Gastrocnemius medialis (tissue), 4 donors: ENCODE measurements around the gene ITGA5. TPM values are rescaled to one million over a fixed set of nuclear protein-coding genes. Genes with fewer than 3 reads are reported as not detected.

Source experiments
- ATAC-seq, 2 donors: fragments of 150-250 bp; one replicate each; pipeline ENCODE4 v1.9.1; 2016
- DNase-seq, 2 donors: peaks; one replicate each; pipeline ENCODE4 v3.0.0-alpha.2; 2019
- H3K27ac ChIP-seq, 4 donors: fragments of 200-600 bp; sonication (generic); 1 replicate in 1 of 4; 2 replicates in 3 of 4; pipeline ENCODE4 v1.5.1; 2016 to 2018; ENCODE audit warnings: mild to moderate bottlenecking in 2 of 4, moderate library complexity in 1 of 4
- H3K27me3 ChIP-seq, 3 donors: fragments of 200-600 bp; sonication (generic) in 2 of 3; 1 replicate in 1 of 3; 2 replicates in 2 of 3; pipeline versions ENCODE4 v1.5.1 to v1.6.0; 2016 to 2019; ENCODE audit warnings: mild to moderate bottlenecking in 1 of 3, moderate library complexity in 1 of 3
- H3K36me3 ChIP-seq, 2 donors: fragments of 200-600 bp; sonication (generic) in 1 of 2; one replicate each; pipeline ENCODE4 v1.5.1; 2017 to 2018
- H3K4me1 ChIP-seq, 2 donors: fragments of 200-600 bp; sonication (generic) in 1 of 2; one replicate each; pipeline ENCODE4 v1.5.1; 2016 to 2017; ENCODE audit warnings: mild to moderate bottlenecking in 2 of 2
- H3K4me3 ChIP-seq, 4 donors: fragments of 200-600 bp; sonication (generic) in 3 of 4; 1 replicate in 1 of 4; 2 replicates in 3 of 4; pipeline ENCODE4 v1.5.1; 2016 to 2019; ENCODE audit warnings: mild to moderate bottlenecking in 2 of 4
- H3K9me3 ChIP-seq, 3 donors: fragments of 200-600 bp; sonication (generic) in 2 of 3; 1 replicate in 1 of 3; 2 replicates in 2 of 3; pipeline ENCODE4 v1.5.1; 2016 to 2019
- CTCF ChIP-seq, 5 experiments: fragments of 450-650 bp in 3 of 5; fragments of 200-600 bp in 2 of 5; sonication (generic) in 2 of 5; IDR thresholded peaks in 4 of 5; conservative IDR thresholded peaks in 1 of 5; 1 replicate in 4 of 5; 2 replicates in 1 of 5; pipeline ENCODE4 v1.5.1; 2016 to 2019; ENCODE audit warnings: antibody characterized with exemption in 5 of 5, mild to moderate bottlenecking in 3 of 5, moderate library complexity in 3 of 5
- POLR2A ChIP-seq, 2 donors: fragments of 450-650 bp; IDR thresholded peaks; one replicate each; pipeline ENCODE4 v1.6.1; 2017; ENCODE audit warnings: antibody characterized with exemption in 2 of 2, mild to moderate bottlenecking in 2 of 2, moderate library complexity in 2 of 2
- in situ Hi-C, 4 donors: fragments of 200-750 bp; cut with MboI; loops; one replicate each; pipeline versions ENCODE4 v1.15.0 to v1.8.0; 2017; ENCODE audit warnings: low sequenced_read_pairs in 4 of 4
- intact Hi-C: fragments of 100-400 bp; cut with DNase I; formaldehyde crosslinking; loops from one replicate; pipeline ENCODE4 v1.15.1; 2023; ENCODE audit warnings: low total_unique reads
- total RNA-seq, 4 donors: library from RNA; depleted of rRNA; stranded (reverse); fragments of >200 nt; gene quantifications; one replicate each; pipeline versions ENCODE4 v1.1.0 to v1.2.3, GENCODE V29; 2016

The ITGA5 gene
- total RNA-seq, 4 donors from 2014 or later, result 26.5 to 34.1 (median 30.9) TPM

GRCh38 chr12:54358191-54358944 lies 60.7 kb downstream of the ITGA5 start:
- no peak for ATAC-seq
- no peak for TF ChIP-seq CTCF (IDR thresholded peaks at IDR 0.05 in 4 of 5, conservative IDR thresholded peaks at IDR 0.05 in 1 of 5)
- TF ChIP-seq POLR2A (IDR thresholded peaks at IDR 0.05), result no peak
- H3K27ac ChIP-seq, result peak overlapping the region; percentile 88 to 94 (median 89)
- no peak for DNase-seq
- no peaks in the 10 kb centered on the region for H3K9me3 ChIP-seq
- intact Hi-C loops (loop anchor here (2.0 to 10.0 kb wide), 4 partner anchors 70 to 1366 kb away; partner anchors contain the start of genes CBX5, CD63, HNRNPA1 and HOXC10), in situ Hi-C loops (loop anchor here (25.0 kb wide), 2 partner anchors 346 to 371 kb away; partner anchors contain the start of genes HOXC10 (in 2 of the 4), HOXC8 (in 2 of the 4) and HOXC9 (in 2 of the 4))
- no peaks in the 10 kb centered on the region for H3K27me3 ChIP-seq
- H3K4me1 ChIP-seq, result peaks cover 15 to 19% of the 10 kb centered on the region in 2 donors
- peak overlapping the region; percentile 69 to 86 (median 76) for H3K4me3 ChIP-seq
- no peaks in the 10 kb centered on the region for H3K36me3 ChIP-seq

GRCh38 chr12:54357506-54358190 lies 61.4 kb downstream of the ITGA5 start:
- ATAC-seq, result no peak
- peak overlapping the region in 1 of 4 donors; percentile 94 for H3K27ac ChIP-seq
- H3K4me3 ChIP-seq, result no peak overlapping the region
- DNase-seq, result no peak
- TF ChIP-seq POLR2A (IDR thresholded peaks at IDR 0.05) (no peak), CTCF (IDR thresholded peaks at IDR 0.05 in 4 of 5, conservative IDR thresholded peaks at IDR 0.05 in 1 of 5) (no peak)
- no peaks in the 10 kb centered on the region for H3K9me3 ChIP-seq
- intact Hi-C loops (loop anchor here (2.0 to 10.0 kb wide), 4 partner anchors 69 to 1367 kb away; partner anchors contain the start of genes CBX5, CD63, HNRNPA1 and HOXC10), in situ Hi-C loops (loop anchor here (25.0 kb wide), 2 partner anchors 345 to 370 kb away; partner anchors contain the start of genes HOXC10 (in 2 of the 4), HOXC8 (in 2 of the 4) and HOXC9 (in 2 of the 4))
- H3K27me3 ChIP-seq, result no peaks in the 10 kb centered on the region
- peaks cover 22 to 26% of the 10 kb centered on the region in 2 donors for H3K4me1 ChIP-seq
- H3K36me3 ChIP-seq, result no peaks in the 10 kb centered on the region

- no peak overlapping the region for H3K4me3 ChIP-seq
- in situ Hi-C loops, result loop anchor here (25.0 kb wide), 2 partner anchors 345 to 370 kb away; partner anchors contain the start of genes HOXC10 (in 2 of the 4), HOXC8 (in 2 of the 4) and HOXC9 (in 2 of the 4)
Measured at GRCh38 chr12:54356951-54357356, 62.1 kb downstream of the ITGA5 start.

More at GRCh38 chr12:54356951-54357356, 62.1 kb downstream of the ITGA5 start:
- intact Hi-C loops, result loop anchor here (10.0 kb wide), 1 partner anchor 1368 kb away; the partner anchor contains the start of genes CD63 and RDH5
- Histone ChIP-seq H3K27ac (no peak overlapping the region), H3K27me3 (no peaks in the 10 kb centered on the region), H3K4me1 (peaks cover 29 to 33% of the 10 kb centered on the region in 2 donors), H3K9me3 (no peaks in the 10 kb centered on the region), H3K36me3 (no peaks in the 10 kb centered on the region)
- TF ChIP-seq POLR2A (IDR thresholded peaks at IDR 0.05) (no peak), CTCF (IDR thresholded peaks at IDR 0.05 in 4 of 5, conservative IDR thresholded peaks at IDR 0.05 in 1 of 5) (no peak)
- no peak for DNase-seq
- ATAC-seq, result no peak
